ENCODE results near the gene STARD13. TPM values are rescaled to one million over a fixed set of nuclear protein-coding genes. Genes with fewer than 3 reads are reported as not detected.

Gene STARD13
- total RNA-seq, 1 donor from 2014 or later: 2.0 TPM

DNA sequence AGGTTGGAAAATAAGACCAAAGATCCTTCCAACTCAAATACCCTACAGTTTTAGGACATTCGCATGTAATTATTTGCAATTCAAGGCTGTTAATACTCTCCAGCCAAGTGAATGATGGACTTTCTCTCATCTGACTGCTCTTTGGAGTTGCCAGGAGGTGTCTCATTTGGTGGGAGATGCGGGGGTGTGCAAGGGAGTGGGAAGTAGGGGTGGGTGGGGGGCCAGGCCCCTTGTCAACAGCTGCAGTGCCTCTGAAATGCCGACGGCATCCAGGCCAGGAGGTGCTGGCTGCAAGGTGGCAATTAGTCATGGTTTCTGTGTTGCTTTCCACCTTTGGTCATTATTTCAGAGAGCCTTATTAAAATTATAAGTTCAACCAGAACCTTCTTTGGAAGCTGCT is 147.8 kb downstream of the STARD13 start:
- Mint-ChIP-seq H3K36me3 (no peaks in the 10 kb centered on the region), H3K4me3 (no peak overlapping the region), H3K9me3 (no peaks in the 10 kb centered on the region), H3K27ac (no peak overlapping the region), H3K4me1 (peaks cover 17% of the 10 kb centered on the region), H3K27me3 (ENCODE audit: insufficient read depth, low read depth) (no peaks in the 10 kb centered on the region)
- H2AFZ ChIP-seq (replicated peaks): no peak overlapping the region
- no peak overlapping the region for H3K27ac ChIP-seq
- no peak for DNase-seq (ENCODE audit: low spot score)
- H3K36me3 ChIP-seq: no peaks in the 10 kb centered on the region
- H3F3A ChIP-seq (ENCODE audit: low read depth): no peaks in the 10 kb centered on the region
- H3K9me3 ChIP-seq (ENCODE audit: low read depth): no peaks in the 10 kb centered on the region
- H3K79me2 ChIP-seq (ENCODE audit: low read depth): no peaks in the 10 kb centered on the region
- no peaks in the 10 kb centered on the region for H3K27me3 ChIP-seq
- no peaks in the 10 kb centered on the region for H4K20me1 ChIP-seq (ENCODE audit: low read depth)
- TF ChIP-seq EZH2 (IDR thresholded peaks at IDR 0.05) (no peak), EZH2phosphoT487 (IDR thresholded peaks at IDR 0.05) (no peak)
- TF ChIP-seq, protein P1, sequence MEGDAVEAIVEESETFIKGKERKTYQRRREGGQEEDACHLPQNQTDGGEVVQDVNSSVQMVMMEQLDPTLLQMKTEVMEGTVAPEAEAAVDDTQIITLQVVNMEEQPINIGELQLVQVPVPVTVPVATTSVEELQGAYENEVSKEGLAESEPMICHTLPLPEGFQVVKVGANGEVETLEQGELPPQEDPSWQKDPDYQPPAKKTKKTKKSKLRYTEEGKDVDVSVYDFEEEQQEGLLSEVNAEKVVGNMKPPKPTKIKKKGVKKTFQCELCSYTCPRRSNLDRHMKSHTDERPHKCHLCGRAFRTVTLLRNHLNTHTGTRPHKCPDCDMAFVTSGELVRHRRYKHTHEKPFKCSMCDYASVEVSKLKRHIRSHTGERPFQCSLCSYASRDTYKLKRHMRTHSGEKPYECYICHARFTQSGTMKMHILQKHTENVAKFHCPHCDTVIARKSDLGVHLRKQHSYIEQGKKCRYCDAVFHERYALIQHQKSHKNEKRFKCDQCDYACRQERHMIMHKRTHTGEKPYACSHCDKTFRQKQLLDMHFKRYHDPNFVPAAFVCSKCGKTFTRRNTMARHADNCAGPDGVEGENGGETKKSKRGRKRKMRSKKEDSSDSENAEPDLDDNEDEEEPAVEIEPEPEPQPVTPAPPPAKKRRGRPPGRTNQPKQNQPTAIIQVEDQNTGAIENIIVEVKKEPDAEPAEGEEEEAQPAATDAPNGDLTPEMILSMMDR (IDR thresholded peaks at IDR 0.05): no peak
- no peak overlapping the region for H3K4me2 ChIP-seq
- H3K9ac ChIP-seq: no peak overlapping the region
- H3K4me3 ChIP-seq: no peak overlapping the region
- peaks cover 12% of the 10 kb centered on the region for H3K4me1 ChIP-seq

GRCh38 chr13:33135097-33135496 is 150.5 kb downstream of the STARD13 start:
- no peaks in the 10 kb centered on the region for H4K20me1 ChIP-seq (ENCODE audit: low read depth)
- H3F3A ChIP-seq (ENCODE audit: low read depth): no peaks in the 10 kb centered on the region
- no peak overlapping the region for H3K4me3 Mint-ChIP-seq
- H3K4me1 Mint-ChIP-seq: peaks cover 17% of the 10 kb centered on the region
- no peaks in the 10 kb centered on the region for H3K9me3 ChIP-seq (ENCODE audit: low read depth)
- TF ChIP-seq, protein P1 (IDR thresholded peaks at IDR 0.05): no peak
- TF ChIP-seq EZH2 (IDR thresholded peaks at IDR 0.05) (no peak), EZH2phosphoT487 (IDR thresholded peaks at IDR 0.05) (no peak)
- H3K36me3 ChIP-seq: no peaks in the 10 kb centered on the region
- H3K9ac ChIP-seq: no peak overlapping the region
- no peaks in the 10 kb centered on the region for H3K27me3 Mint-ChIP-seq (ENCODE audit: insufficient read depth, low read depth)
- H2AFZ ChIP-seq (replicated peaks): no peak overlapping the region
- DNase-seq (ENCODE audit: low spot score): no peak
- peaks cover 3% of the 10 kb centered on the region for H3K36me3 Mint-ChIP-seq
- no peak overlapping the region for H3K4me3 ChIP-seq
- H3K27ac ChIP-seq: no peak overlapping the region
- no peak overlapping the region for H3K27ac Mint-ChIP-seq
- peaks cover 12% of the 10 kb centered on the region for H3K4me1 ChIP-seq
- H3K9me3 Mint-ChIP-seq: no peaks in the 10 kb centered on the region
- no peaks in the 10 kb centered on the region for H3K27me3 ChIP-seq
- H3K79me2 ChIP-seq (ENCODE audit: low read depth): no peaks in the 10 kb centered on the region
- H3K4me2 ChIP-seq: no peak overlapping the region

DNA sequence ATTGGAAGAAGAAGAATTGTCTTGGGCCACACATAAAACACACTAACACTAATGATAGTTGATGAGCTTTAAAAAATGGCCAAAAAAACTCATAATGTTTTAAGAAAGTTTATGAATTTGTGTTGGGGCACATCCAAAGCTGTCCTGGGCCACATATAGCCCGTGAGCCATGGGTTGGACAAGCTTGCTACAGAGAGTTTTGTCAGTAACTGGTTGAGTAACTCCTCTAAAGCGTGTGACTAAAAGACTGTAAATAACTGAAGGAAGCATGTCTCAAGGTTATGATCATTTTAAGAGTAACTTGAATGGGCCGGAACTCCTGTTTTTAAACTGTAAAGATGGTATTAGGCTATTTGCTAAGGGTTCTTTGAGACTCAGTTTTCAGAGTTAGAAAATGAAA is 151.3 kb downstream of the STARD13 start:
- Mint-ChIP-seq H3K36me3 (peaks cover 4% of the 10 kb centered on the region), H3K4me3 (no peak overlapping the region), H3K27ac (no peak overlapping the region), H3K4me1 (peaks cover 13% of the 10 kb centered on the region), H3K27me3 (ENCODE audit: insufficient read depth, low read depth) (no peaks in the 10 kb centered on the region), H3K9me3 (no peaks in the 10 kb centered on the region)
- Histone ChIP-seq H3K4me3 (no peak overlapping the region), H3K79me2 (ENCODE audit: low read depth) (no peaks in the 10 kb centered on the region), H3F3A (ENCODE audit: low read depth) (no peaks in the 10 kb centered on the region), H3K36me3 (no peaks in the 10 kb centered on the region), H3K27ac (no peak overlapping the region), H3K4me1 (peaks cover 12% of the 10 kb centered on the region), H4K20me1 (ENCODE audit: low read depth) (no peaks in the 10 kb centered on the region), H2AFZ (replicated peaks) (no peak overlapping the region), H3K9me3 (ENCODE audit: low read depth) (no peaks in the 10 kb centered on the region), H3K9ac (no peak overlapping the region), H3K4me2 (no peak overlapping the region), H3K27me3 (no peaks in the 10 kb centered on the region)
- TF ChIP-seq EZH2phosphoT487 (IDR thresholded peaks at IDR 0.05) (no peak), EZH2 (IDR thresholded peaks at IDR 0.05) (no peak)
- TF ChIP-seq, protein P1 (IDR thresholded peaks at IDR 0.05): no peak
- no peak for DNase-seq (ENCODE audit: low spot score)
